H1 (cell line): ENCODE results near the gene TRABD. TPM values are rescaled to one million over a fixed set of nuclear protein-coding genes. Genes with fewer than 3 reads are reported as not detected.

Experiments used
- CEBPB ChIP-seq: IDR thresholded peaks from 2 replicates; pipeline ENCODE4 v1.6.1; 2012; ENCODE audit warnings: low read depth, low read length
- CHD7 ChIP-seq: fragments of 300-600 bp; sonication (generic); IDR thresholded peaks from 2 replicates; pipeline ENCODE4 v1.7.1; 2012; ENCODE audit warnings: low read length, moderate library complexity, mild to moderate bottlenecking, inconsistent platforms; ENCODE audit not compliant: insufficient replicate concordance
- CTBP2 ChIP-seq: IDR thresholded peaks from 2 replicates; pipeline ENCODE4 v1.7.0; 2011; ENCODE audit warnings: borderline replicate concordance, mild to moderate bottlenecking, moderate library complexity, mixed read lengths, low read length; ENCODE audit not compliant: insufficient read depth, insufficient read length
- EP300 ChIP-seq, 2 experiments: IDR thresholded peaks; 1 replicate in 1 of 2; 2 replicates in 1 of 2; pipeline ENCODE4 v1.6.1; 2011 to 2012; ENCODE audit warnings: low read depth in 2 of 2, low read length in 2 of 2, mild to moderate bottlenecking in 2 of 2, borderline replicate concordance in 1 of 2, inconsistent platforms in 1 of 2, moderate library complexity in 1 of 2
- FOSL1 ChIP-seq: IDR thresholded peaks from 2 replicates; pipeline ENCODE4 v1.6.1; 2011; ENCODE audit warnings: mild to moderate bottlenecking, low read depth, low read length, moderate library complexity; ENCODE audit not compliant: insufficient read depth
- GABPA ChIP-seq: IDR thresholded peaks from 2 replicates; pipeline ENCODE4 v1.6.1; 2011; ENCODE audit warnings: mild to moderate bottlenecking, low read length, moderate library complexity, borderline replicate concordance; ENCODE audit not compliant: insufficient read depth
- JUN ChIP-seq: IDR thresholded peaks from 2 replicates; pipeline ENCODE4 v1.6.1; 2011; ENCODE audit warnings: low read depth, mild to moderate bottlenecking, improper control_type of control experiment, low read length
- SUZ12 ChIP-seq: fragments of 200-600 bp; sonication (generic); IDR thresholded peaks from 2 replicates; pipeline ENCODE4 v1.6.1; 2012; ENCODE audit warnings: mild to moderate bottlenecking, inconsistent platforms, low read length, moderate library complexity, mixed read lengths
- TBP ChIP-seq: IDR thresholded peaks from 2 replicates; pipeline ENCODE4 v1.6.1; 2011; ENCODE audit warnings: low read depth, low read length, improper control_type of control experiment
- polyA plus RNA-seq, 7 experiments: library from polyadenylated mRNA; depleted of rRNA in 3 of 7; stranded (reverse) in 5 of 7; unstranded in 2 of 7; fragments of >200 nt in 5 of 7; fragments of 200-250 nt in 2 of 7; gene quantifications; 1 replicate in 5 of 7; 2 replicates in 1 of 7; 4 replicates in 1 of 7; pipeline versions ENCODE4 v1.2.1 to v1.2.3, GENCODE V29; 2011 to 2013; ENCODE audit warnings: missing spikeins in 2 of 7, mixed read lengths in 2 of 7
- total RNA-seq: library from RNA; stranded (reverse); fragmentation: NEBNext Ultra II Directional; extraction: Animal tissue kit (Norgen Biotek cat#: 25700); gene quantifications from 2 replicates; pipeline ENCODE4 v1.2.1, GENCODE V29; 2021
- TF ChIP-seq, protein P1 (sequence below): IDR thresholded peaks from 2 replicates; pipeline ENCODE4 v1.6.1; 2011; ENCODE audit warnings: low read depth, mild to moderate bottlenecking, low read length; ENCODE audit not compliant: insufficient read depth

TRABD gene
- total and polyA plus RNA-seq, 2 of the 8 experiments (the other 6 are each of a cell fraction or from before 2014, with no cell fraction given) = 44.2 to 57.5 TPM

DNA sequence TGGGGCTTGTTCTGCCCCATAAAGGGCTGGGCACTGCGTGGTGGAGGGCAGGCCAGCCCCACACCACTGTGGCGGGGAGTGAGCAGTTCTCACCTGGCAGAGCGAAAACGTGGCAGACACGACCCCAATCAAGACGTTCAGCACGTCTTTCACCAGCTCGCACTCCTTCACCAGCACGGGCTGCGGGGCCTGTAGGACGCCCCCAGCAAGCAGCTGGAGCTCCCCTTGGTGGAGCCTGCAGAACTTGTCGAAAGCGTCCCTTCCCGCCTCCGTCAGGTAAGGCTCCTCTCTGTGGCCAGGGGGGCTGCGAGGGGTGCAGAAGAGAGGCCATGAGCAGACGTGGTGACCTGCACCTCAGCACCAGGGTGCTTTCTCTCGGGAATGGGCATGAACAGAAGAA is 47.5 kb downstream of the TRABD start (continued):
- no peak for TF ChIP-seq CHD7
- no peak for TF ChIP-seq EP300 (IDR thresholded peaks at IDR 0.05; ENCODE audit: borderline replicate concordance in 1 of 2, low read depth in 2 of 2, low read length in 2 of 2)
- TF ChIP-seq CEBPB = no peak
- TF ChIP-seq, protein P1, sequence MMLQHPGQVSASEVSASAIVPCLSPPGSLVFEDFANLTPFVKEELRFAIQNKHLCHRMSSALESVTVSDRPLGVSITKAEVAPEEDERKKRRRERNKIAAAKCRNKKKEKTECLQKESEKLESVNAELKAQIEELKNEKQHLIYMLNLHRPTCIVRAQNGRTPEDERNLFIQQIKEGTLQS = no peak
- no peak for TF ChIP-seq SUZ12
- TF ChIP-seq FOSL1 = no peak
- no peak for TF ChIP-seq JUN
- TF ChIP-seq CTBP2 = no peak
- no peak for TF ChIP-seq GABPA
- no peak for TF ChIP-seq TBP
- TF ChIP-seq, all 59 proteins: peak for 0
